SK-N-SH (cell line): ENCODE results near the gene PCBD2. TPM values are rescaled to one million over a fixed set of nuclear protein-coding genes. Genes with fewer than 3 reads are reported as not detected.

Experiments used
- CTCF ChIA-PET: fragments of 300-600, 350-600 bp; formaldehyde crosslinking; extraction: SDS; loops from one replicate; lab custom pipeline; 2021; lab: Yijun Ruan, JAX
- POLR2A ChIA-PET: fragments of 350-600 bp; sonication (Branson Sonifier 250); formaldehyde crosslinking; extraction: SDS; loops from one replicate; lab custom pipeline; 2020; ENCODE audit warnings: antibody characterized with exemption, inconsistent platforms; lab: Yijun Ruan, JAX
- DNase-seq: peaks from one replicate; pipeline ENCODE4 v3.0.0; 2012
- H2AFZ ChIP-seq: fragments of 200-600 bp; sonication (generic); 2 replicates; pipeline ENCODE4 v1.8.1; 2016; ENCODE audit warnings: antibody characterized with exemption, mild to moderate bottlenecking, low read depth
- H3F3A ChIP-seq: fragments of 200-600 bp; sonication (generic); replicated peaks from 2 replicates; pipeline ENCODE3; 2016; ENCODE audit warnings: antibody characterized with exemption, mild to moderate bottlenecking; ENCODE audit not compliant: insufficient read depth
- H3K27ac ChIP-seq, 2 experiments: fragments of 200-500 bp in 1 of 2; fragments of 200-600 bp in 1 of 2; sonication (Bioruptor generic) in 1 of 2; sonication (generic), shearing (Covaris generic) in 1 of 2; 2 replicates each; pipeline versions ENCODE4 v1.5.1 to v1.6.1; 2014 to 2016; ENCODE audit warnings: low read depth in 2 of 2, inconsistent platforms in 1 of 2, low read length in 1 of 2, mild to moderate bottlenecking in 1 of 2, mixed read lengths in 1 of 2
- H3K27me3 ChIP-seq: fragments of 200-600 bp; sonication (generic), shearing (Covaris generic); 2 replicates; pipeline ENCODE4 v1.6.1; 2016; ENCODE audit warnings: mixed run types; ENCODE audit not compliant: insufficient read depth
- H3K36me3 ChIP-seq, 2 experiments: fragments of 200-500 bp in 1 of 2; fragments of 200-600 bp in 1 of 2; sonication (Bioruptor generic) in 1 of 2; sonication (generic) in 1 of 2; replicated peaks in 1 of 2; 2 replicates each; pipeline versions ENCODE3 to v1.5.1; 2014 to 2016; ENCODE audit warnings: low read length in 1 of 2, mild to moderate bottlenecking in 1 of 2; ENCODE audit not compliant: insufficient read depth in 2 of 2, control insufficient read depth in 1 of 2
- H3K4me1 ChIP-seq, 2 experiments: fragments of 200-500 bp in 1 of 2; fragments of 200-600 bp in 1 of 2; sonication (Bioruptor generic) in 1 of 2; sonication (generic), shearing (Covaris generic) in 1 of 2; 2 replicates each; pipeline versions ENCODE4 v1.5.1 to v1.6.1; 2014 to 2016; ENCODE audit warnings: low read depth in 1 of 2, low read length in 1 of 2, mixed run types in 1 of 2; ENCODE audit not compliant: insufficient read depth in 2 of 2, control insufficient read depth in 1 of 2
- H3K4me2 ChIP-seq: fragments of 200-600 bp; sonication (generic), shearing (Covaris generic); 2 replicates; pipeline ENCODE4 v1.6.1; 2017; ENCODE audit warnings: mixed run types
- H3K4me3 ChIP-seq, 2 experiments: fragments of 200-500 bp in 1 of 2; fragments of 200-600 bp in 1 of 2; sonication (Bioruptor generic) in 1 of 2; sonication (generic), shearing (Covaris generic) in 1 of 2; 2 replicates each; pipeline versions ENCODE4 v1.5.1 to v1.8.1; 2014 to 2016; ENCODE audit warnings: low read depth in 2 of 2, inconsistent platforms in 1 of 2, low read length in 1 of 2, mild to moderate bottlenecking in 1 of 2, mixed read lengths in 1 of 2, moderate library complexity in 1 of 2
- H3K79me2 ChIP-seq: fragments of 200-600 bp; sonication (generic); 2 replicates; pipeline ENCODE4 v1.8.1; 2017; ENCODE audit warnings: mild to moderate bottlenecking; ENCODE audit not compliant: insufficient read depth
- H3K9ac ChIP-seq: fragments of 200-600 bp; sonication (generic); 2 replicates; pipeline ENCODE4 v1.6.1; 2017; ENCODE audit warnings: mixed run types
- H3K9me2 ChIP-seq: fragments of 200-600 bp; sonication (generic); 2 replicates; pipeline ENCODE4 v1.6.1; 2017; ENCODE audit warnings: mixed run types
- H3K9me3 ChIP-seq: fragments of 200-600 bp; sonication (generic); 2 replicates; pipeline ENCODE4 v1.6.1; 2017; ENCODE audit warnings: mixed run types, mild to moderate bottlenecking, moderate library complexity
- H4K20me1 ChIP-seq: fragments of 200-600 bp; sonication (generic); 2 replicates; pipeline ENCODE4 v1.6.1; 2017; ENCODE audit warnings: mild to moderate bottlenecking, mixed run types; ENCODE audit not compliant: insufficient read depth
- ELF1 ChIP-seq: IDR thresholded peaks from 2 replicates; pipeline ENCODE4 v1.4.0; 2012
- EZH2phosphoT487 ChIP-seq: fragments of 200-600 bp; sonication (generic); IDR thresholded peaks from 2 replicates; pipeline ENCODE4 v1.6.1; 2017; ENCODE audit warnings: low read depth, mixed run types, mild to moderate bottlenecking, antibody characterized with exemption, moderate library complexity, borderline replicate concordance
- FOSL2 ChIP-seq: IDR thresholded peaks from 2 replicates; pipeline ENCODE4 v1.4.0; 2012; ENCODE audit warnings: low read depth, mild to moderate bottlenecking, moderate library complexity, borderline replicate concordance
- FOXM1 ChIP-seq: IDR thresholded peaks from 2 replicates; pipeline ENCODE4 v1.4.0; 2012; ENCODE audit warnings: low read depth, mild to moderate bottlenecking
- GABPA ChIP-seq: IDR thresholded peaks from 2 replicates; pipeline ENCODE4 v1.4.0; 2012; ENCODE audit warnings: low read depth, mild to moderate bottlenecking
- GATA2 ChIP-seq: sonication (generic); formaldehyde crosslinking; IDR thresholded peaks from 2 replicates; pipeline ENCODE4 v1.5.0; 2020; ENCODE audit warnings: mild to moderate bottlenecking, missing genetic modification reagents
- MXI1 ChIP-seq: IDR thresholded peaks from 2 replicates; pipeline ENCODE4 v1.6.1; 2012; ENCODE audit warnings: mild to moderate bottlenecking, low read depth, low read length, improper control_type of control experiment
- NFIC ChIP-seq: IDR thresholded peaks from 2 replicates; pipeline ENCODE4 v1.4.0; 2012; ENCODE audit warnings: borderline replicate concordance
- NRF1 ChIP-seq: IDR thresholded peaks from 2 replicates; pipeline ENCODE4 v1.6.1; 2012; ENCODE audit warnings: low read depth, mild to moderate bottlenecking, low read length
- POLR2AphosphoS5 ChIP-seq: IDR thresholded peaks from 2 replicates; pipeline ENCODE4 v1.6.1; 2012; ENCODE audit warnings: low read depth, low read length
- RAD21 ChIP-seq: IDR thresholded peaks from 2 replicates; pipeline ENCODE4 v1.6.1; 2012; ENCODE audit warnings: mild to moderate bottlenecking, low read length
- RXRA ChIP-seq: IDR thresholded peaks from 2 replicates; pipeline ENCODE4 v1.4.0; 2012; ENCODE audit warnings: low read depth, mild to moderate bottlenecking, borderline replicate concordance
- SIN3A ChIP-seq: IDR thresholded peaks from 2 replicates; pipeline ENCODE4 v1.6.1; 2012; ENCODE audit warnings: low read depth, mild to moderate bottlenecking, low read length, moderate library complexity, borderline replicate concordance
- TCF12 ChIP-seq: IDR thresholded peaks from 2 replicates; pipeline ENCODE4 v1.4.0; 2012
- TEAD4 ChIP-seq: IDR thresholded peaks from 2 replicates; pipeline ENCODE4 v1.4.0; 2012; ENCODE audit warnings: mild to moderate bottlenecking, borderline replicate concordance; ENCODE audit not compliant: insufficient read depth
- YY1 ChIP-seq: IDR thresholded peaks from 2 replicates; pipeline ENCODE4 v1.4.0; 2012; ENCODE audit warnings: low read depth, mild to moderate bottlenecking
- WGBS: methylation state at CpG from one replicate; pipeline ENCODE4 v1.1.6; 2017; ENCODE audit warnings: low lambda C conversion rate; 5-methylcytosine and 5-hydroxymethylcytosine counted together
- polyA plus RNA-seq, 3 experiments: library from polyadenylated mRNA; depleted of rRNA; stranded (reverse); fragments of >200 nt; gene quantifications; 2 replicates each; pipeline ENCODE4 v1.2.3, GENCODE V29; 2012
- TF ChIP-seq, protein P1 (sequence below): fragments of 150-350 bp; IDR thresholded peaks from 2 replicates; pipeline ENCODE4 v1.6.1; 2016; ENCODE audit warnings: mild to moderate bottlenecking, low read depth, low read length
- TF ChIP-seq, protein P2 (sequence below): IDR thresholded peaks from 2 replicates; pipeline ENCODE4 v1.4.0; 2012; ENCODE audit warnings: low read depth, borderline replicate concordance
- TF ChIP-seq, protein P3 (sequence below): IDR thresholded peaks from 2 replicates; pipeline ENCODE4; 2012
- TF ChIP-seq, protein P4 (sequence below): IDR thresholded peaks from 2 replicates; pipeline ENCODE4 v1.6.1; 2012; ENCODE audit warnings: mild to moderate bottlenecking, low read depth, low read length, moderate library complexity
- TF ChIP-seq, protein P5 (sequence below): IDR thresholded peaks from 2 replicates; pipeline ENCODE4 v1.4.0; 2012; ENCODE audit warnings: low read depth
- TF ChIP-seq, protein P6 (sequence below): IDR thresholded peaks from 2 replicates; pipeline ENCODE4 v1.4.0; 2012; ENCODE audit warnings: low read depth, borderline replicate concordance
- TF ChIP-seq, protein P7 (sequence below): fragments of 200-600 bp; sonication (generic); IDR thresholded peaks from 2 replicates; pipeline ENCODE4 v1.6.1; 2017; ENCODE audit warnings: antibody characterized with exemption, mild to moderate bottlenecking, moderate library complexity

PCBD2 gene
- polyA plus RNA-seq, 1 of the 3 experiments (the other 2 are of a cell fraction): 5.1 TPM

DNA sequence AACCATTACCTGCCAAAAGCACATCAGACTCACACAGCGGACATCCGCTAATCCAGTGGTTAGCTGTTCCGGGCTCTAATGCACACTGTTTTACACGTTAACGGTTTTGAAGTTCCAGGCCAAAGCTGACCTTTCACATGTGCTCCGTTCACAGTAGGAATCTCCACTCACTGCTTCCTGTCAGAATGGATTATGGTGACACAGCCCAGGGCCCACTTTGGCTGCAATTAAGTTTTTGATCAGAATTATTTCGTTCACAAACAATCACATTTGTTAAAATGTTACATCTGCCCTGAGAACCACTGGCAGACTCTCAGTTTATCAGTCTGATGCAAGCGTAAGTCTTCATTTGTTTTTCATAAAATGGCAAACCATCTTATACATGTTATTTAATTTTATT is 32.6 kb downstream of the PCBD2 start:
- H3K27ac ChIP-seq: peak overlapping the region in 1 of 2 experiments; percentile 92; a peak in 2 of 4 replicates
- CTCF ChIA-PET: interaction anchor here (1.9 to 2.4 kb wide), 3 partner anchors 9 to 32 kb away, joined by 8 to 16 read pairs (median 9); partner anchors contain the start of gene PCBD2
- POLR2A ChIA-PET: no interaction called here
- H3K36me3 ChIP-seq: peaks cover 9 to 15% of the 10 kb centered on the region in 2 experiments
- H3K27me3 ChIP-seq: no peaks in the 10 kb centered on the region
- 0 out of 2 replicates have a peak overlapping the region, but pooled peaks have one; percentile 10 for H3K4me2 ChIP-seq
- WGBS: 69% methylated on average over 8 of the region's 8 CpGs
- H3K79me2 ChIP-seq: no peaks in the 10 kb centered on the region
- H3K9ac ChIP-seq: no peak overlapping the region
- peaks cover 0 to 20% of the 10 kb centered on the region in 2 experiments; a peak in 2 of 4 replicates for H3K4me1 ChIP-seq
- H3K4me3 ChIP-seq: no peak overlapping the region
- H3K9me3 ChIP-seq: no peaks in the 10 kb centered on the region
- no peaks in the 10 kb centered on the region for H3K9me2 ChIP-seq
- no peak overlapping the region for H2AFZ ChIP-seq
- H4K20me1 ChIP-seq: no peaks in the 10 kb centered on the region
- H3F3A ChIP-seq: no peaks in the 10 kb centered on the region
- DNase-seq: peak; percentile 63
- TF ChIP-seq TEAD4 (no peak), RAD21 (0 out of 2 replicates have a peak, but pooled peaks have one; percentile 14), FOXM1 (no peak), GABPA (no peak), NFIC (no peak), GATA2 (CRISPR knock-in tag) (no peak; the same call in none of the 2 replicates), MXI1 (peak; percentile 68; the same call in 1 of the 2 replicates), POLR2AphosphoS5 (peak; percentile 39; the same call in 1 of the 2 replicates), NRF1 (no peak), TCF12 (peak; percentile 94), ELF1 (no peak), FOSL2 (no peak), EZH2phosphoT487 (no peak), SIN3A (no peak), RXRA (no peak), YY1 (no peak)
- TF ChIP-seq, protein P1, sequence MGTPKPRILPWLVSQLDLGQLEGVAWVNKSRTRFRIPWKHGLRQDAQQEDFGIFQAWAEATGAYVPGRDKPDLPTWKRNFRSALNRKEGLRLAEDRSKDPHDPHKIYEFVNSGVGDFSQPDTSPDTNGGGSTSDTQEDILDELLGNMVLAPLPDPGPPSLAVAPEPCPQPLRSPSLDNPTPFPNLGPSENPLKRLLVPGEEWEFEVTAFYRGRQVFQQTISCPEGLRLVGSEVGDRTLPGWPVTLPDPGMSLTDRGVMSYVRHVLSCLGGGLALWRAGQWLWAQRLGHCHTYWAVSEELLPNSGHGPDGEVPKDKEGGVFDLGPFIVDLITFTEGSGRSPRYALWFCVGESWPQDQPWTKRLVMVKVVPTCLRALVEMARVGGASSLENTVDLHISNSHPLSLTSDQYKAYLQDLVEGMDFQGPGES: no peak
- TF ChIP-seq, protein P2, sequence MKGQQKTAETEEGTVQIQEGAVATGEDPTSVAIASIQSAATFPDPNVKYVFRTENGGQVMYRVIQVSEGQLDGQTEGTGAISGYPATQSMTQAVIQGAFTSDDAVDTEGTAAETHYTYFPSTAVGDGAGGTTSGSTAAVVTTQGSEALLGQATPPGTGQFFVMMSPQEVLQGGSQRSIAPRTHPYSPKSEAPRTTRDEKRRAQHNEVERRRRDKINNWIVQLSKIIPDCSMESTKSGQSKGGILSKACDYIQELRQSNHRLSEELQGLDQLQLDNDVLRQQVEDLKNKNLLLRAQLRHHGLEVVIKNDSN: no peak
- TF ChIP-seq, protein P3, sequence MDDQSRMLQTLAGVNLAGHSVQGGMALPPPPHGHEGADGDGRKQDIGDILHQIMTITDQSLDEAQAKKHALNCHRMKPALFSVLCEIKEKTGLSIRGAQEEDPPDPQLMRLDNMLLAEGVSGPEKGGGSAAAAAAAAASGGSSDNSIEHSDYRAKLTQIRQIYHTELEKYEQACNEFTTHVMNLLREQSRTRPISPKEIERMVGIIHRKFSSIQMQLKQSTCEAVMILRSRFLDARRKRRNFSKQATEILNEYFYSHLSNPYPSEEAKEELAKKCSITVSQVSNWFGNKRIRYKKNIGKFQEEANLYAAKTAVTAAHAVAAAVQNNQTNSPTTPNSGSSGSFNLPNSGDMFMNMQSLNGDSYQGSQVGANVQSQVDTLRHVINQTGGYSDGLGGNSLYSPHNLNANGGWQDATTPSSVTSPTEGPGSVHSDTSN: peak; percentile 87
- TF ChIP-seq, protein P4, sequence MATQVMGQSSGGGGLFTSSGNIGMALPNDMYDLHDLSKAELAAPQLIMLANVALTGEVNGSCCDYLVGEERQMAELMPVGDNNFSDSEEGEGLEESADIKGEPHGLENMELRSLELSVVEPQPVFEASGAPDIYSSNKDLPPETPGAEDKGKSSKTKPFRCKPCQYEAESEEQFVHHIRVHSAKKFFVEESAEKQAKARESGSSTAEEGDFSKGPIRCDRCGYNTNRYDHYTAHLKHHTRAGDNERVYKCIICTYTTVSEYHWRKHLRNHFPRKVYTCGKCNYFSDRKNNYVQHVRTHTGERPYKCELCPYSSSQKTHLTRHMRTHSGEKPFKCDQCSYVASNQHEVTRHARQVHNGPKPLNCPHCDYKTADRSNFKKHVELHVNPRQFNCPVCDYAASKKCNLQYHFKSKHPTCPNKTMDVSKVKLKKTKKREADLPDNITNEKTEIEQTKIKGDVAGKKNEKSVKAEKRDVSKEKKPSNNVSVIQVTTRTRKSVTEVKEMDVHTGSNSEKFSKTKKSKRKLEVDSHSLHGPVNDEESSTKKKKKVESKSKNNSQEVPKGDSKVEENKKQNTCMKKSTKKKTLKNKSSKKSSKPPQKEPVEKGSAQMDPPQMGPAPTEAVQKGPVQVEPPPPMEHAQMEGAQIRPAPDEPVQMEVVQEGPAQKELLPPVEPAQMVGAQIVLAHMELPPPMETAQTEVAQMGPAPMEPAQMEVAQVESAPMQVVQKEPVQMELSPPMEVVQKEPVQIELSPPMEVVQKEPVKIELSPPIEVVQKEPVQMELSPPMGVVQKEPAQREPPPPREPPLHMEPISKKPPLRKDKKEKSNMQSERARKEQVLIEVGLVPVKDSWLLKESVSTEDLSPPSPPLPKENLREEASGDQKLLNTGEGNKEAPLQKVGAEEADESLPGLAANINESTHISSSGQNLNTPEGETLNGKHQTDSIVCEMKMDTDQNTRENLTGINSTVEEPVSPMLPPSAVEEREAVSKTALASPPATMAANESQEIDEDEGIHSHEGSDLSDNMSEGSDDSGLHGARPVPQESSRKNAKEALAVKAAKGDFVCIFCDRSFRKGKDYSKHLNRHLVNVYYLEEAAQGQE: no peak
- TF ChIP-seq, protein P5, sequence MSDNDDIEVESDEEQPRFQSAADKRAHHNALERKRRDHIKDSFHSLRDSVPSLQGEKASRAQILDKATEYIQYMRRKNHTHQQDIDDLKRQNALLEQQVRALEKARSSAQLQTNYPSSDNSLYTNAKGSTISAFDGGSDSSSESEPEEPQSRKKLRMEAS: 0 out of 2 replicates have a peak, but pooled peaks have one; percentile 25
- TF ChIP-seq, protein P6, sequence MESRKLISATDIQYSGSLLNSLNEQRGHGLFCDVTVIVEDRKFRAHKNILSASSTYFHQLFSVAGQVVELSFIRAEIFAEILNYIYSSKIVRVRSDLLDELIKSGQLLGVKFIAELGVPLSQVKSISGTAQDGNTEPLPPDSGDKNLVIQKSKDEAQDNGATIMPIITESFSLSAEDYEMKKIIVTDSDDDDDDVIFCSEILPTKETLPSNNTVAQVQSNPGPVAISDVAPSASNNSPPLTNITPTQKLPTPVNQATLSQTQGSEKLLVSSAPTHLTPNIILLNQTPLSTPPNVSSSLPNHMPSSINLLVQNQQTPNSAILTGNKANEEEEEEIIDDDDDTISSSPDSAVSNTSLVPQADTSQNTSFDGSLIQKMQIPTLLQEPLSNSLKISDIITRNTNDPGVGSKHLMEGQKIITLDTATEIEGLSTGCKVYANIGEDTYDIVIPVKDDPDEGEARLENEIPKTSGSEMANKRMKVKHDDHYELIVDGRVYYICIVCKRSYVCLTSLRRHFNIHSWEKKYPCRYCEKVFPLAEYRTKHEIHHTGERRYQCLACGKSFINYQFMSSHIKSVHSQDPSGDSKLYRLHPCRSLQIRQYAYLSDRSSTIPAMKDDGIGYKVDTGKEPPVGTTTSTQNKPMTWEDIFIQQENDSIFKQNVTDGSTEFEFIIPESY: no peak
- TF ChIP-seq, protein P7, sequence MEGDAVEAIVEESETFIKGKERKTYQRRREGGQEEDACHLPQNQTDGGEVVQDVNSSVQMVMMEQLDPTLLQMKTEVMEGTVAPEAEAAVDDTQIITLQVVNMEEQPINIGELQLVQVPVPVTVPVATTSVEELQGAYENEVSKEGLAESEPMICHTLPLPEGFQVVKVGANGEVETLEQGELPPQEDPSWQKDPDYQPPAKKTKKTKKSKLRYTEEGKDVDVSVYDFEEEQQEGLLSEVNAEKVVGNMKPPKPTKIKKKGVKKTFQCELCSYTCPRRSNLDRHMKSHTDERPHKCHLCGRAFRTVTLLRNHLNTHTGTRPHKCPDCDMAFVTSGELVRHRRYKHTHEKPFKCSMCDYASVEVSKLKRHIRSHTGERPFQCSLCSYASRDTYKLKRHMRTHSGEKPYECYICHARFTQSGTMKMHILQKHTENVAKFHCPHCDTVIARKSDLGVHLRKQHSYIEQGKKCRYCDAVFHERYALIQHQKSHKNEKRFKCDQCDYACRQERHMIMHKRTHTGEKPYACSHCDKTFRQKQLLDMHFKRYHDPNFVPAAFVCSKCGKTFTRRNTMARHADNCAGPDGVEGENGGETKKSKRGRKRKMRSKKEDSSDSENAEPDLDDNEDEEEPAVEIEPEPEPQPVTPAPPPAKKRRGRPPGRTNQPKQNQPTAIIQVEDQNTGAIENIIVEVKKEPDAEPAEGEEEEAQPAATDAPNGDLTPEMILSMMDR: no peak
